HepG2 (cell line): Measurements from ENCODE around the gene CDC42EP4. TPM values are rescaled to one million over a fixed set of nuclear protein-coding genes. Genes with fewer than 3 reads are reported as not detected.

Experiments
- BATF2 ChIP-seq: sonication (generic); formaldehyde crosslinking; IDR thresholded peaks from 2 replicates; pipeline ENCODE4 v1.8.0; 2022; ENCODE audit warnings: mild to moderate bottlenecking, missing genetic modification reagents, moderate library complexity
- CEBPB ChIP-seq: IDR thresholded peaks from 2 replicates; pipeline ENCODE4 v1.6.1; 2011; ENCODE audit warnings: low read depth, low read length, improper control_type of control experiment, borderline replicate concordance
- E2F2 ChIP-seq: sonication (generic); formaldehyde crosslinking; IDR thresholded peaks from 2 replicates; pipeline ENCODE4 v1.4.0; 2020; ENCODE audit warnings: missing genetic modification reagents, borderline replicate concordance
- ELF4 ChIP-seq: sonication (generic); formaldehyde crosslinking; IDR thresholded peaks from 2 replicates; pipeline ENCODE4 v1.5.0; 2020; ENCODE audit warnings: missing genetic modification reagents, mild to moderate bottlenecking, moderate library complexity, borderline replicate concordance
- ETV5 ChIP-seq: IDR thresholded peaks from 2 replicates; pipeline ENCODE4 v1.6.1; 2018; ENCODE audit warnings: missing biosample characterization, missing genetic modification reagents, inconsistent platforms, borderline replicate concordance
- FOXA1 ChIP-seq, 2 experiments: fragments of 450-650 bp in 1 of 2; sonication (generic) in 1 of 2; formaldehyde crosslinking in 1 of 2; IDR thresholded peaks; 2 replicates each; pipeline versions ENCODE4 v1.4.0 to v1.6.1; 2016 to 2020; ENCODE audit warnings: missing genetic modification reagents in 1 of 2
- IRF1 ChIP-seq: sonication (generic); formaldehyde crosslinking; IDR thresholded peaks from 2 replicates; pipeline ENCODE4 v1.4.0; 2020; ENCODE audit warnings: low read depth, mild to moderate bottlenecking, missing genetic modification reagents
- RAD21 ChIP-seq: fragments of 450-650 bp; formaldehyde crosslinking; IDR thresholded peaks from 2 replicates; pipeline ENCODE4 v1.5.0; 2020; ENCODE audit warnings: mild to moderate bottlenecking
- SAP130 ChIP-seq: IDR thresholded peaks from 2 replicates; pipeline ENCODE4 v1.6.1; 2016; ENCODE audit warnings: low read depth
- ZFP91 ChIP-seq: sonication (generic); formaldehyde crosslinking; IDR thresholded peaks from 2 replicates; pipeline ENCODE4 v1.9.0; 2022; ENCODE audit warnings: missing genetic modification reagents, mild to moderate bottlenecking, borderline replicate concordance
- ZKSCAN8 ChIP-seq: IDR thresholded peaks from 2 replicates; pipeline ENCODE4 v1.6.1; 2016; ENCODE audit warnings: borderline replicate concordance, missing genetic modification reagents, missing compliant biosample characterization
- ZNF207 ChIP-seq: fragments of 450-650 bp; IDR thresholded peaks from 2 replicates; pipeline ENCODE4 v1.6.1; 2016; ENCODE audit warnings: antibody characterized with exemption, borderline replicate concordance
- ZNF501 ChIP-seq: sonication (generic); formaldehyde crosslinking; IDR thresholded peaks from 2 replicates; pipeline ENCODE4 v1.5.1; 2020; ENCODE audit warnings: mild to moderate bottlenecking, moderate library complexity, missing genetic modification reagents
- ZNF609 ChIP-seq: sonication (generic); formaldehyde crosslinking; IDR thresholded peaks from 2 replicates; pipeline ENCODE4 v1.4.0; 2020; ENCODE audit warnings: mild to moderate bottlenecking, missing genetic modification reagents, borderline replicate concordance
- ZNF883 ChIP-seq: sonication (generic); formaldehyde crosslinking; IDR thresholded peaks from 2 replicates; pipeline ENCODE4 v1.5.1; 2020; ENCODE audit warnings: mild to moderate bottlenecking, missing genetic modification reagents; ENCODE audit errors: not compliant biosample characterization
- ZNF891 ChIP-seq: sonication (generic); formaldehyde crosslinking; IDR thresholded peaks from 2 replicates; pipeline ENCODE4 v1.5.0; 2020; ENCODE audit warnings: mild to moderate bottlenecking, missing genetic modification reagents
- ZSCAN9 ChIP-seq: IDR thresholded peaks from 2 replicates; pipeline ENCODE4 v1.6.1; 2016; ENCODE audit warnings: borderline replicate concordance
- ZUFSP ChIP-seq: sonication (generic); formaldehyde crosslinking; IDR thresholded peaks from 2 replicates; pipeline ENCODE4 v1.9.0; 2021; ENCODE audit warnings: missing genetic modification reagents, mild to moderate bottlenecking, borderline replicate concordance
- polyA plus RNA-seq, 8 experiments: library from polyadenylated mRNA; depleted of rRNA in 3 of 8; stranded (reverse) in 7 of 8; unstranded in 1 of 8; fragments of >200 nt; fragmentation: Illumina TruSeq in 4 of 8; extraction: Trizol in 4 of 8; gene quantifications; 2 replicates each; pipeline versions ENCODE4 v1.2.1 to v1.2.3, GENCODE V29; 2011 to 2016; ENCODE audit warnings: low read depth in 4 of 8, missing spikeins in 1 of 8, mixed read lengths in 1 of 8; ENCODE audit not compliant: insufficient read depth in 1 of 8
- total RNA-seq, 5 experiments: library from RNA; depleted of rRNA; stranded (reverse); fragments of >200 nt; fragmentation: Illumina TruSeq; extraction: Trizol; gene quantifications; 2 replicates each; pipeline ENCODE4 v1.2.3, GENCODE V29; 2016; ENCODE audit warnings: low read depth in 1 of 5

The CDC42EP4 gene
- total and polyA plus RNA-seq, 2 of the 13 experiments (the other 11 are each of a cell fraction or from before 2014, with no cell fraction given) = 19.0 to 54.0 TPM

- TF ChIP-seq E2F2 (CRISPR knock-in tag) (peak; percentile 66; the same call in 1 of the 2 replicates), ZSCAN9 (CRISPR knock-in tag) (no peak), ZFP91 (CRISPR knock-in tag) (0 out of 2 replicates have a peak, but pooled peaks have one; percentile 69), SAP130 (CRISPR knock-in tag) (peak; percentile 92), ELF4 (CRISPR knock-in tag) (no peak), ZKSCAN8 (CRISPR knock-in tag) (peak; percentile 83; the same call in 1 of the 2 replicates), ETV5 (CRISPR knock-in tag) (peak; percentile 39; the same call in 1 of the 2 replicates), ZNF207 (no peak), IRF1 (CRISPR knock-in tag) (no peak), ZUFSP (CRISPR knock-in tag) (no peak), ZNF891 (0 out of 2 replicates have a peak, but pooled peaks have one; percentile 45), FOXA1 (IDR thresholded peaks at IDR 0.05) (peak; percentile 53; the same call in 1 of the 2 replicates), FOXA1 (CRISPR knock-in tag; IDR thresholded peaks at IDR 0.05) (peak; percentile 96), BATF2 (no peak), CEBPB (peak; percentile 29), ZNF883 (CRISPR knock-in tag) (no peak), RAD21 (CRISPR knock-in tag) (no peak; the same call in 1 of the 2 replicates), ZNF501 (CRISPR knock-in tag) (peak; percentile 55; the same call in 1 of the 2 replicates), ZNF609 (CRISPR knock-in tag) (peak; percentile 93)
Observed at GRCh38 chr17:73272906-73273218, 38.9 kb downstream of the CDC42EP4 start (continued).
